Vagina (tissue), 2 donors: ENCODE measurements around the gene CASP6.

ENCODE experiments used
- POLR2AphosphoS5 ChIP-seq, 2 donors: sonication (generic); formaldehyde crosslinking; IDR thresholded peaks; one replicate each; pipeline ENCODE4 v1.9.0; 2017; ENCODE audit warnings: antibody characterized with exemption in 2 of 2, mild to moderate bottlenecking in 2 of 2, low read depth in 1 of 2; ENCODE audit not compliant: insufficient read depth in 1 of 2
- TF ChIP-seq, protein P1 (sequence below), 3 experiments: fragments of 450-650 bp in 2 of 3; fragments of 200-600 bp in 1 of 3; sonication (generic) in 1 of 3; IDR thresholded peaks; one replicate each; pipeline ENCODE4 v1.5.1; 2017 to 2019; ENCODE audit warnings: antibody characterized with exemption in 3 of 3, mild to moderate bottlenecking in 2 of 3, moderate library complexity in 2 of 3

DNA sequence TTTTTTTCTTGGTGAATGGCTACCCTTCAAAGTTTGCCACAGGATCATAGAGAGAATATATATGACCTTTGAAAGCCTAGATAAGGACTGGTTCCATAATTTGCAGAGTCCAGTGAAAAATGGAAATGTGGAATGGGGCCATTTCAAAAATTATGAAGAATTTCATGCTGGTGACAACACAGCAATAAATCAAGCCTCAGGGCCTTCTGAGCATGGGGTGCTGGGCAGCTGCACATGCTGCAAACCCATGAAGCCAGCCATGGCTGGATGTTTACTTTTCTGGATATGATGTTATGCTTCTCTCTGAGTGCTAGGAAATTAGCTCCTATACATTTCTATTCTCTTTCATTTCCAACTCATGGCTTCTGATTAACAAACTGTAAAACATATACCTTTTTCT lies 42.6 kb upstream of the CASP6 start:
- TF ChIP-seq, protein P1, sequence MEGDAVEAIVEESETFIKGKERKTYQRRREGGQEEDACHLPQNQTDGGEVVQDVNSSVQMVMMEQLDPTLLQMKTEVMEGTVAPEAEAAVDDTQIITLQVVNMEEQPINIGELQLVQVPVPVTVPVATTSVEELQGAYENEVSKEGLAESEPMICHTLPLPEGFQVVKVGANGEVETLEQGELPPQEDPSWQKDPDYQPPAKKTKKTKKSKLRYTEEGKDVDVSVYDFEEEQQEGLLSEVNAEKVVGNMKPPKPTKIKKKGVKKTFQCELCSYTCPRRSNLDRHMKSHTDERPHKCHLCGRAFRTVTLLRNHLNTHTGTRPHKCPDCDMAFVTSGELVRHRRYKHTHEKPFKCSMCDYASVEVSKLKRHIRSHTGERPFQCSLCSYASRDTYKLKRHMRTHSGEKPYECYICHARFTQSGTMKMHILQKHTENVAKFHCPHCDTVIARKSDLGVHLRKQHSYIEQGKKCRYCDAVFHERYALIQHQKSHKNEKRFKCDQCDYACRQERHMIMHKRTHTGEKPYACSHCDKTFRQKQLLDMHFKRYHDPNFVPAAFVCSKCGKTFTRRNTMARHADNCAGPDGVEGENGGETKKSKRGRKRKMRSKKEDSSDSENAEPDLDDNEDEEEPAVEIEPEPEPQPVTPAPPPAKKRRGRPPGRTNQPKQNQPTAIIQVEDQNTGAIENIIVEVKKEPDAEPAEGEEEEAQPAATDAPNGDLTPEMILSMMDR (IDR thresholded peaks at IDR 0.05): no peak
- no peak for TF ChIP-seq POLR2AphosphoS5 (IDR thresholded peaks at IDR 0.05; ENCODE audit: insufficient read depth in 1 of 2, low read depth in 1 of 2)
